HEK293 (cell line): ENCODE results near the gene TIMM50.
A peak's percentile ranks its signal among the peaks of the same experiment; 100 is the strongest.

Experiments used
- EGR2 ChIP-seq: fragments of 450-650 bp; formaldehyde crosslinking; IDR thresholded peaks from 2 replicates; pipeline ENCODE4 v1.5.1; 2016; ENCODE audit warnings: low read depth, missing biosample characterization, missing genetic modification characterization
- GLIS1 ChIP-seq: fragments of 450-650 bp; formaldehyde crosslinking; IDR thresholded peaks from 2 replicates; pipeline ENCODE4 v1.5.1; 2016; ENCODE audit warnings: missing biosample characterization, missing genetic modification characterization
- KLF9 ChIP-seq: fragments of 450-650 bp; formaldehyde crosslinking; IDR thresholded peaks from 2 replicates; pipeline ENCODE4 v1.5.1; 2016; ENCODE audit warnings: missing biosample characterization, missing genetic modification characterization, low read depth
- MYNN ChIP-seq: fragments of 450-650 bp; formaldehyde crosslinking; IDR thresholded peaks from 2 replicates; pipeline ENCODE4 v1.5.1; 2016; ENCODE audit warnings: missing biosample characterization, missing genetic modification characterization, borderline replicate concordance
- SP7 ChIP-seq: fragments of 450-650 bp; formaldehyde crosslinking; IDR thresholded peaks from 2 replicates; pipeline ENCODE4 v1.5.1; 2016; ENCODE audit warnings: missing biosample characterization, missing genetic modification characterization
- YY1 ChIP-seq: fragments of 450-650 bp; formaldehyde crosslinking; IDR thresholded peaks from 2 replicates; pipeline ENCODE4 v1.5.1; 2018; ENCODE audit warnings: missing biosample characterization, missing genetic modification characterization
- ZBTB10 ChIP-seq: fragments of 450-650 bp; formaldehyde crosslinking; IDR thresholded peaks from 2 replicates; pipeline ENCODE4 v1.5.1; 2016; ENCODE audit warnings: missing biosample characterization, missing genetic modification characterization
- ZBTB11 ChIP-seq: fragments of 450-650 bp; formaldehyde crosslinking; conservative IDR thresholded peaks from 2 replicates; pipeline ENCODE4 v1.5.1; 2016; ENCODE audit warnings: low read depth, missing biosample characterization, missing genetic modification characterization
- ZFP37 ChIP-seq: fragments of 450-650 bp; formaldehyde crosslinking; IDR thresholded peaks from 2 replicates; pipeline ENCODE4 v1.5.1; 2016; ENCODE audit warnings: missing biosample characterization, missing genetic modification characterization
- ZFP69B ChIP-seq: fragments of 450-650 bp; formaldehyde crosslinking; IDR thresholded peaks from 2 replicates; pipeline ENCODE4 v1.5.1; 2016; ENCODE audit warnings: missing biosample characterization, missing genetic modification characterization
- ZIC2 ChIP-seq: fragments of 450-650 bp; formaldehyde crosslinking; IDR thresholded peaks from 2 replicates; pipeline ENCODE4 v1.5.1; 2016; ENCODE audit warnings: missing biosample characterization, missing genetic modification characterization
- ZNF114 ChIP-seq: fragments of 450-650 bp; formaldehyde crosslinking; IDR thresholded peaks from 2 replicates; pipeline ENCODE4 v1.5.0; 2017; ENCODE audit warnings: missing biosample characterization, missing genetic modification characterization
- ZNF157 ChIP-seq: fragments of 450-650 bp; formaldehyde crosslinking; IDR thresholded peaks from 2 replicates; pipeline ENCODE4 v1.5.1; 2016; ENCODE audit warnings: missing biosample characterization, missing genetic modification characterization
- ZNF211 ChIP-seq: fragments of 450-650 bp; formaldehyde crosslinking; IDR thresholded peaks from 2 replicates; pipeline ENCODE4 v1.5.1; 2016; ENCODE audit warnings: low read depth, missing biosample characterization, missing genetic modification characterization
- ZNF394 ChIP-seq: fragments of 450-650 bp; formaldehyde crosslinking; IDR thresholded peaks from 2 replicates; pipeline ENCODE4 v1.5.1; 2016; ENCODE audit warnings: missing biosample characterization, missing genetic modification characterization, mild to moderate bottlenecking, moderate library complexity, borderline replicate concordance
- ZNF513 ChIP-seq: fragments of 450-650 bp; IDR thresholded peaks from 2 replicates; pipeline ENCODE4 v1.5.1; 2018; ENCODE audit warnings: missing biosample characterization, missing genetic modification characterization
- ZNF514 ChIP-seq: fragments of 450-650 bp; formaldehyde crosslinking; IDR thresholded peaks from 2 replicates; pipeline ENCODE4 v1.5.1; 2016; ENCODE audit warnings: missing biosample characterization, missing genetic modification characterization
- ZNF530 ChIP-seq: fragments of 450-650 bp; formaldehyde crosslinking; IDR thresholded peaks from 2 replicates; pipeline ENCODE4 v1.5.1; 2016; ENCODE audit warnings: low read depth, missing biosample characterization, missing genetic modification characterization
- ZNF548 ChIP-seq: fragments of 450-650 bp; formaldehyde crosslinking; IDR thresholded peaks from 2 replicates; pipeline ENCODE4 v1.5.1; 2016; ENCODE audit warnings: missing biosample characterization, missing genetic modification characterization
- ZNF555 ChIP-seq: fragments of 450-650 bp; formaldehyde crosslinking; conservative IDR thresholded peaks from 2 replicates; pipeline ENCODE4 v1.5.1; 2017; ENCODE audit warnings: missing biosample characterization, mild to moderate bottlenecking, missing genetic modification characterization, inconsistent platforms
- ZNF560 ChIP-seq: fragments of 450-650 bp; formaldehyde crosslinking; IDR thresholded peaks from 2 replicates; pipeline ENCODE4 v1.5.1; 2017; ENCODE audit warnings: missing biosample characterization, missing genetic modification characterization, borderline replicate concordance
- ZNF639 ChIP-seq: fragments of 450-650 bp; formaldehyde crosslinking; IDR thresholded peaks from 2 replicates; pipeline ENCODE4 v1.5.1; 2016; ENCODE audit warnings: missing biosample characterization, missing genetic modification characterization
- ZNF645 ChIP-seq: fragments of 450-650 bp; formaldehyde crosslinking; IDR thresholded peaks from 2 replicates; pipeline ENCODE4; 2016; ENCODE audit warnings: missing biosample characterization, missing genetic modification characterization
- ZNF670 ChIP-seq: fragments of 450-650 bp; formaldehyde crosslinking; IDR thresholded peaks from 2 replicates; pipeline ENCODE4 v1.5.1; 2016; ENCODE audit warnings: missing biosample characterization, missing genetic modification characterization, low read depth
- ZNF777 ChIP-seq: fragments of 450-650 bp; formaldehyde crosslinking; IDR thresholded peaks from 2 replicates; pipeline ENCODE4 v1.5.1; 2017; ENCODE audit warnings: missing biosample characterization, missing genetic modification characterization, borderline replicate concordance
- ZNF791 ChIP-seq: fragments of 450-650 bp; formaldehyde crosslinking; IDR thresholded peaks from 2 replicates; pipeline ENCODE4 v1.5.1; 2016; ENCODE audit warnings: missing biosample characterization, missing genetic modification characterization
- ZNF837 ChIP-seq: fragments of 450-650 bp; formaldehyde crosslinking; IDR thresholded peaks from 2 replicates; pipeline ENCODE4 v1.5.1; 2016; ENCODE audit warnings: missing biosample characterization, missing genetic modification characterization
- ZSCAN5A ChIP-seq: fragments of 450-650 bp; formaldehyde crosslinking; IDR thresholded peaks from 2 replicates; pipeline ENCODE4 v1.5.1; 2016; ENCODE audit warnings: missing biosample characterization, missing genetic modification characterization

TIMM50 gene

GRCh38 chr19:39480337-39481228 lies at the start of gene TIMM50 (continued):
- TF ChIP-seq ZBTB11 (tag by site-specific recombination) (no peak; the same call in none of the 2 replicates), GLIS1 (tag by site-specific recombination) (peak; percentile 75), ZNF211 (tag by site-specific recombination) (no peak), SP7 (tag by site-specific recombination) (peak; percentile 90), ZNF791 (tag by site-specific recombination) (no peak), ZNF670 (no peak), ZNF114 (tag by site-specific recombination) (no peak), ZNF555 (tag by site-specific recombination) (no peak), ZNF157 (tag by site-specific recombination) (no peak), ZNF514 (tag by site-specific recombination) (no peak), ZNF837 (tag by site-specific recombination) (no peak), ZNF645 (tag by site-specific recombination) (no peak), ZFP37 (tag by site-specific recombination) (peak; percentile 97), ZNF513 (tag by site-specific recombination) (no peak), YY1 (tag by site-specific recombination) (peak; percentile 97; the same call in 1 of the 2 replicates), ZNF777 (tag by site-specific recombination) (no peak), ZNF639 (tag by site-specific recombination) (no peak; the same call in 1 of the 2 replicates), ZSCAN5A (peak; percentile 78; the same call in 1 of the 2 replicates), KLF9 (tag by site-specific recombination) (peak; percentile 99), ZFP69B (peak; percentile 84), ZIC2 (peak; percentile 43; the same call in 1 of the 2 replicates), ZBTB10 (tag by site-specific recombination) (peak; percentile 86), ZNF530 (tag by site-specific recombination) (0 out of 2 replicates have a peak, but pooled peaks have one; percentile 12), EGR2 (tag by site-specific recombination) (peak; percentile 80), MYNN (tag by site-specific recombination) (no peak), ZNF394 (peak; percentile 46; the same call in 1 of the 2 replicates), ZNF548 (tag by site-specific recombination) (no peak), ZNF560 (tag by site-specific recombination) (no peak)
